ENCODE data around the gene BEGAIN. TPM values are rescaled to one million over a fixed set of nuclear protein-coding genes. Genes with fewer than 3 reads are reported as not detected.
A peak's percentile ranks its signal among the peaks of the same experiment; 100 is the strongest.

Gene BEGAIN
- total RNA-seq, 1 donor from 2014 or later = 5.1 TPM

- no peaks in the 10 kb centered on the region for H3K36me3 Mint-ChIP-seq (ENCODE audit: low read depth)
- peak; percentile 82 for DNase-seq (ENCODE audit: low spot score)
- no peak overlapping the region for H3K27ac Mint-ChIP-seq (ENCODE audit: unreplicated experiment)
- no peak overlapping the region for H3K4me3 Mint-ChIP-seq (ENCODE audit: unreplicated experiment)
- peaks cover 15% of the 10 kb centered on the region for H3K4me1 Mint-ChIP-seq (ENCODE audit: low read depth)
- H3K27me3 Mint-ChIP-seq (ENCODE audit: low read depth) = peaks cover 17% of the 10 kb centered on the region
- H3K9me3 Mint-ChIP-seq (ENCODE audit: low read depth) = no peaks in the 10 kb centered on the region
- no peak for TF ChIP-seq CTCF (IDR thresholded peaks at IDR 0.05)
These were observed 28.8 kb upstream of the BEGAIN start for GRCh38 chr14:100615736-100616695.

- no peaks in the 10 kb centered on the region for H3K9me3 Mint-ChIP-seq (ENCODE audit: low read depth)
- no peak overlapping the region for H3K27ac Mint-ChIP-seq (ENCODE audit: unreplicated experiment)
- peaks cover 15% of the 10 kb centered on the region for H3K4me1 Mint-ChIP-seq (ENCODE audit: low read depth)
- H3K4me3 Mint-ChIP-seq (ENCODE audit: unreplicated experiment) = no peak overlapping the region
- H3K27me3 Mint-ChIP-seq (ENCODE audit: low read depth) = peaks cover 13% of the 10 kb centered on the region
- no peak for TF ChIP-seq CTCF (IDR thresholded peaks at IDR 0.05)
- no peak for DNase-seq (ENCODE audit: low spot score)
- no peaks in the 10 kb centered on the region for H3K36me3 Mint-ChIP-seq (ENCODE audit: low read depth)
These were observed 27.6 kb upstream of the BEGAIN start for GRCh38 chr14:100614803-100615202.

- Mint-ChIP-seq H3K9me3 (ENCODE audit: low read depth) (no peaks in the 10 kb centered on the region), H3K4me3 (ENCODE audit: unreplicated experiment) (no peak overlapping the region), H3K27me3 (ENCODE audit: low read depth) (peaks cover 5% of the 10 kb centered on the region), H3K4me1 (ENCODE audit: low read depth) (peaks cover 9% of the 10 kb centered on the region), H3K27ac (ENCODE audit: unreplicated experiment) (no peak overlapping the region), H3K36me3 (ENCODE audit: low read depth) (no peaks in the 10 kb centered on the region)
- peak; percentile 29 for DNase-seq (ENCODE audit: low spot score)
- TF ChIP-seq CTCF (IDR thresholded peaks at IDR 0.05) = no peak
These were observed 25.8 kb upstream of the BEGAIN start for GRCh38 chr14:100612986-100613385.

- peak; percentile 39 for DNase-seq (ENCODE audit: low spot score)
- no peak for TF ChIP-seq CTCF (IDR thresholded peaks at IDR 0.05)
- Mint-ChIP-seq H3K36me3 (ENCODE audit: low read depth) (no peaks in the 10 kb centered on the region), H3K4me3 (ENCODE audit: unreplicated experiment) (no peak overlapping the region), H3K4me1 (ENCODE audit: low read depth) (no peaks in the 10 kb centered on the region), H3K27ac (ENCODE audit: unreplicated experiment) (no peak overlapping the region), H3K9me3 (ENCODE audit: low read depth) (no peaks in the 10 kb centered on the region), H3K27me3 (ENCODE audit: low read depth) (peaks cover under 1% of the 10 kb centered on the region)
These were observed 24.7 kb upstream of the BEGAIN start for GRCh38 chr14:100611811-100612480.

- Mint-ChIP-seq H3K4me1 (ENCODE audit: low read depth) (peaks cover 5% of the 10 kb centered on the region), H3K4me3 (ENCODE audit: unreplicated experiment) (no peak overlapping the region), H3K27ac (ENCODE audit: unreplicated experiment) (no peak overlapping the region), H3K36me3 (ENCODE audit: low read depth) (no peaks in the 10 kb centered on the region), H3K9me3 (ENCODE audit: low read depth) (no peaks in the 10 kb centered on the region), H3K27me3 (ENCODE audit: low read depth) (no peaks in the 10 kb centered on the region)
- TF ChIP-seq CTCF (IDR thresholded peaks at IDR 0.05) = no peak
- DNase-seq (ENCODE audit: low spot score) = peak; percentile 65
These were observed 23.4 kb upstream of the BEGAIN start for GRCh38 chr14:100610511-100611217.

Measured in chondrocyte (in vitro differentiated cells).